H1 (cell line): Measurements from ENCODE around the gene PAX8. TPM values are rescaled to one million over a fixed set of nuclear protein-coding genes. Genes with fewer than 3 reads are reported as not detected.

Source experiments
- CTCF ChIA-PET: fragments of 300-600 bp; sonication (Branson Sonifier 250); formaldehyde crosslinking; loops from one replicate; lab custom pipeline; 2021; ENCODE audit not compliant: partially characterized antibody; lab: Charles Lee
- POLR2A ChIA-PET: fragments of 300-600 bp; sonication (Branson Sonifier 250); formaldehyde crosslinking; loops from one replicate; lab custom pipeline; 2021; ENCODE audit warnings: inconsistent platforms; ENCODE audit not compliant: partially characterized antibody; lab: Charles Lee
- DNase-seq, 2 experiments: peaks; one replicate each; pipeline versions ENCODE4 v3.0.0 to v3.0.0-alpha.2; 2010 to 2022; ENCODE audit warnings: low spot score in 2 of 2, low read depth in 1 of 2, mixed read lengths in 1 of 2
- FAIRE-seq: peaks from 2 replicates; lab custom pipeline; 2011; peaks lifted over from hg19 to GRCh38; lab: Jason Lieb, UNC
- H2AFZ ChIP-seq: 2 replicates; pipeline ENCODE4 v1.8.1; 2012; ENCODE audit warnings: low read length, inconsistent platforms
- H2AK5ac ChIP-seq: 2 replicates; pipeline ENCODE4 v1.6.1; 2013; ENCODE audit warnings: low read depth, low read length
- H2BK120ac ChIP-seq: replicated peaks from 2 replicates; pipeline ENCODE3; 2013; ENCODE audit warnings: low read depth, low read length, inconsistent platforms
- H2BK12ac ChIP-seq: 2 replicates; pipeline ENCODE4 v1.6.1; 2013; ENCODE audit warnings: low read depth, low read length
- H2BK15ac ChIP-seq: 2 replicates; pipeline ENCODE4 v1.6.1; 2013; ENCODE audit warnings: low read length
- H2BK20ac ChIP-seq: 2 replicates; pipeline ENCODE4 v1.6.1; 2013; ENCODE audit warnings: low read length
- H2BK5ac ChIP-seq: 2 replicates; pipeline ENCODE4 v1.6.1; 2013; ENCODE audit warnings: low read depth, low read length
- H3K14ac ChIP-seq: 2 replicates; pipeline ENCODE4 v1.6.1; 2013; ENCODE audit warnings: inconsistent platforms; ENCODE audit not compliant: insufficient read length
- H3K18ac ChIP-seq: 2 replicates; pipeline ENCODE4 v1.6.1; 2013; ENCODE audit warnings: low read length; ENCODE audit errors: extremely low read depth
- H3K23ac ChIP-seq: 2 replicates; pipeline ENCODE4 v1.6.1; 2013; ENCODE audit warnings: inconsistent platforms; ENCODE audit not compliant: insufficient read length
- H3K23me2 ChIP-seq: 2 replicates; pipeline ENCODE4 v1.6.1; 2013; ENCODE audit warnings: low read depth, low read length
- H3K27ac ChIP-seq: 2 replicates; pipeline ENCODE4 v1.6.1; 2011; ENCODE audit warnings: low read depth, low read length, inconsistent platforms
- H3K27me3 ChIP-seq, 4 experiments: replicated peaks in 1 of 4; 1 replicate in 1 of 4; 2 replicates in 3 of 4; pipeline versions ENCODE4 v1.6.1 to v1.8.1; 2011 to 2013; ENCODE audit warnings: low read length in 3 of 4, mild to moderate bottlenecking in 3 of 4, inconsistent platforms in 2 of 4, mixed read lengths in 2 of 4, moderate library complexity in 1 of 4; ENCODE audit not compliant: control insufficient read depth in 3 of 4, insufficient read depth in 3 of 4; ENCODE audit errors: extremely low read depth in 1 of 4
- H3K36me3 ChIP-seq, 4 experiments: 2 replicates each; pipeline versions ENCODE4 v1.6.1 to v1.8.1; 2011 to 2013; ENCODE audit warnings: mild to moderate bottlenecking in 4 of 4, low read length in 3 of 4, moderate library complexity in 2 of 4, control low read depth in 1 of 4, inconsistent platforms in 1 of 4; ENCODE audit not compliant: insufficient read depth in 4 of 4, control insufficient read depth in 2 of 4
- H3K4ac ChIP-seq: replicated peaks from 2 replicates; pipeline ENCODE3; 2013; ENCODE audit warnings: low read length, low read depth, mixed read lengths, inconsistent platforms; ENCODE audit not compliant: insufficient read length
- H3K4me1 ChIP-seq, 4 experiments: replicated peaks in 1 of 4; 1 replicate in 1 of 4; 2 replicates in 3 of 4; pipeline versions ENCODE4 v1.6.1 to v1.8.1; 2011 to 2013; ENCODE audit warnings: low read length in 3 of 4, inconsistent platforms in 2 of 4, mixed read lengths in 1 of 4; ENCODE audit not compliant: insufficient read depth in 4 of 4, control insufficient read depth in 3 of 4
- H3K4me2 ChIP-seq, 2 experiments: 2 replicates each; pipeline versions ENCODE4 v1.6.1 to v1.8.1; 2011 to 2013; ENCODE audit warnings: low read depth in 2 of 2, low read length in 2 of 2, control low read depth in 1 of 2, inconsistent platforms in 1 of 2, mild to moderate bottlenecking in 1 of 2; ENCODE audit not compliant: insufficient read depth in 1 of 2
- H3K4me3 ChIP-seq, 4 experiments: fragments of 200-600, 300-600 bp in 1 of 4; sonication (generic), shearing (Covaris generic), sonication (Bioruptor Twin) in 1 of 4; 2 replicates each; pipeline versions ENCODE4 v1.5.1 to v1.8.1; 2011 to 2016; ENCODE audit warnings: low read length in 4 of 4, low read depth in 3 of 4, control low read depth in 2 of 4, inconsistent platforms in 2 of 4, mild to moderate bottlenecking in 2 of 4, mixed read lengths in 1 of 4, moderate library complexity in 1 of 4; ENCODE audit not compliant: insufficient read depth in 2 of 4; ENCODE audit errors: extremely low read depth in 1 of 4
- H3K56ac ChIP-seq: replicated peaks from 2 replicates; pipeline ENCODE3; 2013; ENCODE audit warnings: low read depth, mild to moderate bottlenecking, mixed read lengths, low read length, inconsistent platforms; ENCODE audit not compliant: insufficient read length
- H3K79me1 ChIP-seq: 2 replicates; pipeline ENCODE4 v1.6.1; 2013; ENCODE audit warnings: low read depth, low read length, control low read depth
- H3K79me2 ChIP-seq, 2 experiments: 2 replicates each; pipeline versions ENCODE4 v1.6.1 to v1.8.1; 2012 to 2013; ENCODE audit warnings: low read length in 2 of 2, mild to moderate bottlenecking in 2 of 2, inconsistent platforms in 1 of 2; ENCODE audit not compliant: insufficient read depth in 2 of 2, control insufficient read depth in 1 of 2
- H3K9ac ChIP-seq, 4 experiments: replicated peaks in 1 of 4; 1 replicate in 1 of 4; 2 replicates in 3 of 4; pipeline versions ENCODE4 v1.6.1 to v1.8.1; 2011 to 2013; ENCODE audit warnings: low read depth in 3 of 4, low read length in 3 of 4, control low read depth in 2 of 4, mild to moderate bottlenecking in 2 of 4, moderate library complexity in 2 of 4, inconsistent platforms in 1 of 4; ENCODE audit errors: extremely low read depth in 1 of 4
- H3K9me3 ChIP-seq, 2 experiments: 2 replicates each; pipeline versions ENCODE4 v1.6.1 to v1.8.1; 2012 to 2013; ENCODE audit warnings: mild to moderate bottlenecking in 2 of 2, moderate library complexity in 2 of 2, control low read depth in 1 of 2, inconsistent platforms in 1 of 2, low read depth in 1 of 2, low read length in 1 of 2, mixed read lengths in 1 of 2; ENCODE audit not compliant: insufficient read depth in 2 of 2
- H4K20me1 ChIP-seq, 2 experiments: replicated peaks in 1 of 2; 2 replicates each; pipeline versions ENCODE3 to v1.8.1; 2011 to 2013; ENCODE audit warnings: inconsistent platforms in 2 of 2, low read length in 2 of 2, mild to moderate bottlenecking in 1 of 2; ENCODE audit not compliant: insufficient read depth in 2 of 2, control insufficient read depth in 1 of 2
- H4K5ac ChIP-seq: 2 replicates; pipeline ENCODE4 v1.6.1; 2013; ENCODE audit warnings: low read length, low read depth, mixed read lengths, inconsistent platforms; ENCODE audit not compliant: insufficient read length
- H4K8ac ChIP-seq: 2 replicates; pipeline ENCODE4 v1.8.0; 2013; ENCODE audit warnings: mild to moderate bottlenecking, moderate library complexity, low read length, inconsistent platforms; ENCODE audit not compliant: insufficient read depth; ENCODE audit errors: extremely low read depth
- H4K91ac ChIP-seq: replicated peaks from 2 replicates; pipeline ENCODE3; 2013; ENCODE audit warnings: low read length, mixed read lengths, inconsistent platforms; ENCODE audit not compliant: insufficient read length
- BRCA1 ChIP-seq: IDR thresholded peaks from 2 replicates; pipeline ENCODE4 v1.6.1; 2012; ENCODE audit warnings: low read depth, low read length, improper control_type of control experiment
- CREB1 ChIP-seq: IDR thresholded peaks from 2 replicates; pipeline ENCODE4 v1.6.1; 2012; ENCODE audit warnings: inconsistent platforms
- GTF2F1 ChIP-seq: IDR thresholded peaks from 2 replicates; pipeline ENCODE4 v1.6.1; 2012; ENCODE audit warnings: low read depth, low read length, improper control_type of control experiment, borderline replicate concordance
- PHF8 ChIP-seq: fragments of 200-600 bp; sonication (generic); conservative IDR thresholded peaks from 2 replicates; pipeline ENCODE4 v1.7.1; 2012; ENCODE audit warnings: low read depth, mild to moderate bottlenecking, inconsistent platforms, low read length, moderate library complexity
- POLR2A ChIP-seq, 2 experiments: IDR thresholded peaks; 1 replicate in 1 of 2; 2 replicates in 1 of 2; pipeline ENCODE4 v1.6.1; 2011; ENCODE audit warnings: low read depth in 2 of 2, low read length in 2 of 2, mild to moderate bottlenecking in 2 of 2; ENCODE audit errors: control extremely low read depth in 1 of 2
- RBBP5 ChIP-seq: IDR thresholded peaks from 2 replicates; pipeline ENCODE4 v1.7.1; 2012; ENCODE audit warnings: low read depth, mild to moderate bottlenecking, inconsistent platforms, low read length, moderate library complexity, borderline replicate concordance
- SIX5 ChIP-seq: IDR thresholded peaks from 2 replicates; pipeline ENCODE4 v1.6.1; 2011; ENCODE audit warnings: mild to moderate bottlenecking, low read depth, low read length
- SRF ChIP-seq: IDR thresholded peaks from 2 replicates; pipeline ENCODE4 v1.6.1; 2011; ENCODE audit warnings: mild to moderate bottlenecking, low read depth, low read length, moderate library complexity
- WGBS, 2 experiments: shearing (Covaris generic) in 1 of 2; methylation state at CpG; one replicate each; pipeline versions ENCODE4 v1.1.6 to v1.1.7; 2013 to 2015; ENCODE audit warnings: low lambda C conversion rate in 2 of 2, mixed read lengths in 2 of 2, inconsistent platforms in 1 of 2, low coverage in 1 of 2, missing lambda C conversion rate in 1 of 2; ENCODE audit not compliant: insufficient replicate concordance in 2 of 2, insufficient coverage in 1 of 2, insufficient read length in 1 of 2; ENCODE audit errors: extremely low coverage in 1 of 2, missing lambda C conversion rate in 1 of 2; 5-methylcytosine and 5-hydroxymethylcytosine counted together
- polyA plus RNA-seq, 7 experiments: library from polyadenylated mRNA; depleted of rRNA in 3 of 7; stranded (reverse) in 5 of 7; unstranded in 2 of 7; fragments of >200 nt in 5 of 7; fragments of 200-250 nt in 2 of 7; gene quantifications; 1 replicate in 5 of 7; 2 replicates in 1 of 7; 4 replicates in 1 of 7; pipeline versions ENCODE4 v1.2.1 to v1.2.3, GENCODE V29; 2011 to 2013; ENCODE audit warnings: missing spikeins in 2 of 7, mixed read lengths in 2 of 7
- total RNA-seq: library from RNA; stranded (reverse); fragmentation: NEBNext Ultra II Directional; extraction: Animal tissue kit (Norgen Biotek cat#: 25700); gene quantifications from 2 replicates; pipeline ENCODE4 v1.2.1, GENCODE V29; 2021

Gene PAX8
- total and polyA plus RNA-seq, 2 of the 8 experiments (the other 6 are each of a cell fraction or from before 2014, with no cell fraction given) = 0.02 TPM; not detected in 1

- Histone ChIP-seq H4K5ac (no peak overlapping the region), H4K20me1 (no peaks in the 10 kb centered on the region), H2AK5ac (no peak overlapping the region), H3K9me3 (peaks cover 0 to 5% of the 10 kb centered on the region in 2 experiments; a peak in 1 of 4 replicates), H3K4ac (no peak overlapping the region), H3K27ac (no peak overlapping the region), H3K79me1 (no peaks in the 10 kb centered on the region), H3K4me3 (no peak overlapping the region), H4K8ac (no peak overlapping the region), H3K56ac (no peak overlapping the region), H2BK15ac (no peak overlapping the region), H3K27me3 (no peaks in the 10 kb centered on the region), H3K23ac (no peak overlapping the region), H2AFZ (no peak overlapping the region), H3K4me1 (no peaks in the 10 kb centered on the region), H3K9ac (no peak overlapping the region), H4K91ac (no peak overlapping the region), H3K23me2 (no peaks in the 10 kb centered on the region), H2BK5ac (no peak overlapping the region), H2BK20ac (no peak overlapping the region), H3K79me2 (no peaks in the 10 kb centered on the region), H3K18ac (no peak overlapping the region), H2BK120ac (no peak overlapping the region), H3K36me3 (no peaks in the 10 kb centered on the region), H2BK12ac (no peak overlapping the region), H3K4me2 (no peak overlapping the region), H3K14ac (no peak overlapping the region)
- 90% methylated on average over 6 of the region's 9 CpGs; no CpG with 5 or more reads in 1 of the 2 experiments for WGBS, 2 experiments
- FAIRE-seq (no peak), DNase-seq (no peak)
- ChIA-PET CTCF (interaction anchor here (0.6 to 5.5 kb wide), 4 partner anchors 10 to 79 kb away, joined by 4 to 37 read pairs (median 8); no protein-coding TSS in a partner anchor), POLR2A (interaction anchor here (1.0 to 1.2 kb wide), 2 partner anchors 23 to 33 kb away, joined by 4 to 5 read pairs; no protein-coding TSS in a partner anchor)
- TF ChIP-seq PHF8 (no peak), SRF (no peak), RBBP5 (no peak), BRCA1 (no peak), POLR2A (IDR thresholded peaks at IDR 0.05; ENCODE audit: control extremely low read depth in 1 of 2, low read depth in 2 of 2, low read length in 2 of 2) (no peak), CREB1 (no peak), SIX5 (no peak), GTF2F1 (no peak)
Observed at GRCh38 chr2:113237604-113238160, 41.0 kb downstream of the PAX8 start.
